ENCODE measurements around the gene IDUA. TPM values are rescaled to one million over a fixed set of nuclear protein-coding genes. Genes with fewer than 3 reads are reported as not detected.

Gene IDUA
- total RNA-seq, 1 donor from 2014 or later: 14.9 TPM

DNA sequence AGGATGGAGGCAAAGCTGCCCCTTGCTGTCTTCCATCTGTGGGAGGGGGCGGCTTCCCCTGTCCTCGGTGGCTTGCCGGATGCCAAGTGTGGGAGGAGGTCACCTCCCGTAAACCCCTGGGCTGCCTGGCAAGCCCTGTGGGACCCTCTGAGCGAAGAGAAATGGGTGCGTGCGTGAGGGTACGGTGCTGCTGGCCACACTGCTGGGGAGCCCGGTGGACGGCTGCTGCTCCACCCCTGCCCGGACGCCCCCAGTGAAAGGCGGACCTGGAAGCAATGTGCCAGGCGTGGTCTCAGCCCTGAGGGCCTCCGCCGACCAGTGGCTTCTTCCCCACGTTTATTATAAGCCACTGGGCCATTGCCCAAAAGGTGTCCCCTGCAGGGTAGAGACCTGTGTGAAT lies 4.6 kb upstream of the IDUA start:
- DNase-seq (ENCODE audit: low spot score): no peak
- H3K27me3 Mint-ChIP-seq (ENCODE audit: unreplicated experiment): peaks cover 5% of the 10 kb centered on the region
- no peaks in the 10 kb centered on the region for H3K9me3 Mint-ChIP-seq (ENCODE audit: unreplicated experiment)
- H3K4me3 Mint-ChIP-seq (ENCODE audit: unreplicated experiment): no peak overlapping the region
- H3K36me3 Mint-ChIP-seq (ENCODE audit: low read depth, unreplicated experiment): no peaks in the 10 kb centered on the region
- no peak overlapping the region for H3K27ac Mint-ChIP-seq (ENCODE audit: unreplicated experiment)
- peaks cover 28% of the 10 kb centered on the region for H3K4me1 Mint-ChIP-seq (ENCODE audit: unreplicated experiment)
- TF ChIP-seq, protein P1, sequence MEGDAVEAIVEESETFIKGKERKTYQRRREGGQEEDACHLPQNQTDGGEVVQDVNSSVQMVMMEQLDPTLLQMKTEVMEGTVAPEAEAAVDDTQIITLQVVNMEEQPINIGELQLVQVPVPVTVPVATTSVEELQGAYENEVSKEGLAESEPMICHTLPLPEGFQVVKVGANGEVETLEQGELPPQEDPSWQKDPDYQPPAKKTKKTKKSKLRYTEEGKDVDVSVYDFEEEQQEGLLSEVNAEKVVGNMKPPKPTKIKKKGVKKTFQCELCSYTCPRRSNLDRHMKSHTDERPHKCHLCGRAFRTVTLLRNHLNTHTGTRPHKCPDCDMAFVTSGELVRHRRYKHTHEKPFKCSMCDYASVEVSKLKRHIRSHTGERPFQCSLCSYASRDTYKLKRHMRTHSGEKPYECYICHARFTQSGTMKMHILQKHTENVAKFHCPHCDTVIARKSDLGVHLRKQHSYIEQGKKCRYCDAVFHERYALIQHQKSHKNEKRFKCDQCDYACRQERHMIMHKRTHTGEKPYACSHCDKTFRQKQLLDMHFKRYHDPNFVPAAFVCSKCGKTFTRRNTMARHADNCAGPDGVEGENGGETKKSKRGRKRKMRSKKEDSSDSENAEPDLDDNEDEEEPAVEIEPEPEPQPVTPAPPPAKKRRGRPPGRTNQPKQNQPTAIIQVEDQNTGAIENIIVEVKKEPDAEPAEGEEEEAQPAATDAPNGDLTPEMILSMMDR (IDR thresholded peaks at IDR 0.05; ENCODE audit: unreplicated experiment): no peak

DNA sequence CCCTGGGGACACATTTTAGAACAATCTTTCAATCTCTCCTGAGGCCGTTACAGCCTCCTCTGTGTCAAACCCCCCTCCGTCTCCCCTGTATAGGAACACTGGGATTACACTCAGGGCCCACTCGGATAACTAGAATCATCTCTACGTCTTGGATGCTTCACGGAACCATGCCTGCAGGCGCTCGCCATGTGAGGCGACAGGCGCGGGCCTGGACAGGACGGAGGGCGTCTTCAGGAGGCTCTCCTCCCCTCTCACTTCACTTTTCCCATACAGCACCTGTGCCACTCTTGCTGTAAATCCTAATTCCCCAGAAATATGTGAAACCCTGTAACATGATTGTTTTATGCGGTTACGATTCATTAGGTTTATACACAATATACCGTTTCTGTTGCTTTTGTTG lies 4.0 kb upstream of the IDUA start:
- peaks cover 28% of the 10 kb centered on the region for H3K4me1 Mint-ChIP-seq (ENCODE audit: unreplicated experiment)
- peak overlapping the region; percentile 12 for H3K4me3 Mint-ChIP-seq (ENCODE audit: unreplicated experiment)
- no peaks in the 10 kb centered on the region for H3K36me3 Mint-ChIP-seq (ENCODE audit: low read depth, unreplicated experiment)
- H3K9me3 Mint-ChIP-seq (ENCODE audit: unreplicated experiment): no peaks in the 10 kb centered on the region
- peaks cover 5% of the 10 kb centered on the region for H3K27me3 Mint-ChIP-seq (ENCODE audit: unreplicated experiment)
- H3K27ac Mint-ChIP-seq (ENCODE audit: unreplicated experiment): no peak overlapping the region
- TF ChIP-seq, protein P1 (IDR thresholded peaks at IDR 0.05; ENCODE audit: unreplicated experiment): no peak
- DNase-seq (ENCODE audit: low spot score): no peak

DNA sequence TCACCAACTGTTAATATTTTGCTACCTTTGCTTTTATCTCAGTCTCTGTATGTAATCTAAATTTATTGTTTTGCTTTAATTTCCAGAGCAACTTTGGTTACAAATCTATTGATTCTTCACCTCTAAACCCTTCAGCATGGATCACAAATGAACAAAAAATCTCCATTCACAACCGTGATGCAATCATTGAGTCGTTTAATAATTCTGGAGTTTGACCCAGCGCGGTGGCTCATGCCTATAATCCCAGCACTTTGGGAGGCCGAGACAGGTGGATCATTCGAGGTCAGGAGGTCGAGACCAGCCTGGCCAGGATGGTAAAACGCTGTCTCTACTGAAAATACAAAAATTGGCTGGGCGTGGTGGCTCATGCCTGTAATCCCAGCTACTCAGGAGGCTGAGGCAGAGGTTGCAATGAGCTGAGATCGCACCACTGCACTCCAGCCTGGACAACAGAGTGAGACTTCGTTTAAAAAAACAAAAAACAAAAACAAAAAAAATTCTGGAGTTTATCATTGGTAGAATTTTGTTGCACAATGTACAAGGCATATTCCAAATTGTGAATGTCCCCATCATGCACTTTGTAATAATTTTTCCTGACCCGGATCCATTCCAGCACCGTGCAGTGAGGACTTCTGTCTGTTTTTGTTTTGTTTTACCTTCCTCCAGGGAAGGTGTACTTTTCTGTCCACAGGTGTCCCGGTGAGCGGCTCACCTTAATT lies 2.3 kb upstream of the IDUA start:
- Mint-ChIP-seq H3K9me3 (ENCODE audit: unreplicated experiment) (no peaks in the 10 kb centered on the region), H3K4me3 (ENCODE audit: unreplicated experiment) (peak overlapping the region; percentile 37), H3K27ac (ENCODE audit: unreplicated experiment) (no peak overlapping the region), H3K4me1 (ENCODE audit: unreplicated experiment) (peaks cover 21% of the 10 kb centered on the region), H3K27me3 (ENCODE audit: unreplicated experiment) (peaks cover 5% of the 10 kb centered on the region), H3K36me3 (ENCODE audit: low read depth, unreplicated experiment) (no peaks in the 10 kb centered on the region)
- TF ChIP-seq, protein P1 (IDR thresholded peaks at IDR 0.05; ENCODE audit: unreplicated experiment): no peak
- no peak for DNase-seq (ENCODE audit: low spot score)

DNA sequence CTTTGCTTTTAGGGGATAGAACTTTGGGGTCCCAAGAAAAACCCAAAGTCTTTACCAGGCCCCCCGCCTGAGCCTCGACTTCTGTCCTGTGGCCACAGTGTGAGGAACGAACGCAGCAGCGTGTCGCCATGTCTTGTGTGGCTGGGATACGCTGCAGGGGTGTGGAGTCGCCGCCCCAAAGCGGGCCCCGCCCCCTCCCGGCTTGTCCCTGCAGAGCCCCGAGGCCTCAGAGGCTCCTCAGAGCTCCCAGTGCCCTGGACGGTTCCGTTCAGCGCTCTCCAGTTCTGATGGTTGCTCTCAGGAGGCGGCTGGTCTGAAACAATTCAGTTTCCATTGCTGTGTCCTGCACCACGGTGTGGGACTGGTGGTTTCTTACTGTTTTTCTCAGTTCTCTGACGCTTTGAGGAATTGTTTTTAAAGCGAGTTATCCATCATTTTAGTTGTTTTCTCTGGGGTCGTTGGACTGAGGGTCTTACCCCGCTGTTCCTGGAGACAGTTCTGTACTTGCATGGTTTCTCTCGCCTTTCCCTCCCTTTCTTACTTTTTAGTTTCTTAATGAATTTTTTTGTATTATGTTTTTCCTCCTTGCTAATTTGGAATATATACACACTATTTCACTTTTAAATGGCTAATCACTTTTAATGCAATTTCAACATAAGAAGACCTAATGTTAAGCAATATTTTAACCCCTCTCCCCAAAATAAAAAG lies 1.6 kb upstream of the IDUA start:
- peak overlapping the region; percentile 47 for H3K4me3 Mint-ChIP-seq (ENCODE audit: unreplicated experiment)
- TF ChIP-seq, protein P1 (IDR thresholded peaks at IDR 0.05; ENCODE audit: unreplicated experiment): no peak
- no peaks in the 10 kb centered on the region for H3K36me3 Mint-ChIP-seq (ENCODE audit: low read depth, unreplicated experiment)
- H3K9me3 Mint-ChIP-seq (ENCODE audit: unreplicated experiment): no peaks in the 10 kb centered on the region
- H3K27me3 Mint-ChIP-seq (ENCODE audit: unreplicated experiment): peaks cover 5% of the 10 kb centered on the region
- H3K4me1 Mint-ChIP-seq (ENCODE audit: unreplicated experiment): peaks cover 16% of the 10 kb centered on the region
- H3K27ac Mint-ChIP-seq (ENCODE audit: unreplicated experiment): no peak overlapping the region
- DNase-seq (ENCODE audit: low spot score): peak; percentile 67

DNA sequence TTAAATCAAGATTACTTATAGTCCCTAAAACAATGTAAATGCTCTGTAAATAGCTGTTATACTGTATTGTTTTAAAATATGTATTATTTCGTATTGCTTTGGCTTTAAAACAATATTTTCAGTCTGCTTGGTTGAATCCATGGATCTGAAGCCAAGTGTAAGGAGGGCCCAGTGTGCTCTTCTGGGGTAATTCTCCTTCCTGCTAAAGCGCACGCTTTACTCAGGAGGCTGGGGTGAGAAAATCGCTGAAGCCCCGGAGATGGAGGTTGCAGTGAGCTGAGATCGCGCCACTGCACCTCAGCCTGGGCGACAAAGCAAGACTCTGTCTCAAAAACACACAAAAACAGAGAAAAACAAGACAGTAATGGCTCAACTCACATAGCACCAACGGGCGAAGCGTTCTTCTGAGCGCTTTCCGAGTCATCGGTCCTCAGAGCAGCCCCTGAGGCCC lies 391 bp upstream of the IDUA start:
- Mint-ChIP-seq H3K27me3 (ENCODE audit: unreplicated experiment) (peaks cover 4% of the 10 kb centered on the region), H3K36me3 (ENCODE audit: low read depth, unreplicated experiment) (no peaks in the 10 kb centered on the region), H3K4me1 (ENCODE audit: unreplicated experiment) (peaks cover 11% of the 10 kb centered on the region), H3K9me3 (ENCODE audit: unreplicated experiment) (no peaks in the 10 kb centered on the region), H3K27ac (ENCODE audit: unreplicated experiment) (no peak overlapping the region), H3K4me3 (ENCODE audit: unreplicated experiment) (peak overlapping the region; percentile 94)
- no peak for DNase-seq (ENCODE audit: low spot score)
- TF ChIP-seq, protein P1 (IDR thresholded peaks at IDR 0.05; ENCODE audit: unreplicated experiment): no peak
